ENCODE measurements around the gene GNL1. TPM values are rescaled to one million over a fixed set of nuclear protein-coding genes. Genes with fewer than 3 reads are reported as not detected.
"Not testable (repeated sequence)": the region's sequence is repeated elsewhere in the genome, so short reads cannot be mapped to it uniquely, and the experiment has no call there.

The GNL1 gene
- total RNA-seq, 1 experiment from 2014 or later, result 81.3 TPM

DNA sequence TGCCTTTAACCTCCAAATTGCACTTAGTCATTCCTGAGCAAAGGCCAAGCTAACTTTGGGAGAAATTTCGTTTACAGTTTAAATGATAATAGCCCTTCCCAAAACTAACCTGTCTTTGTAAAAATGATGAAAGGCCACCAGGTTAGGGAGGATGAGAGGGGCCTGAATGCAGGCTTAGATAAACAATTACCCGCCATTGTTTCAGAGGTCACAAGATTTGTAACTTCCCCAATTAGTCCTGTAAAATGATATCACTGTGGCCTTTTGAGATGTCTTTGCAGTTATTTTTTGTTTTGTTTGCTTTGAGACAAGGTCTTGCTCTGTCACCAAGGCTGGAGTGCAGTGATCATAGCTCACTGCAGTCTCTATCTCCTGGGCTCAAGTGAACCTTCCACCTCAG lies 26.3 kb downstream of the GNL1 start:
- CTCF ChIA-PET, result interaction anchor here (1.1 kb wide), 1 partner anchor 48 kb away, joined by 3 read pairs; no protein-coding TSS in a partner anchor
- Mint-ChIP-seq H3K27ac (ENCODE audit: unreplicated experiment) (no peak overlapping the region), H3K9me3 (ENCODE audit: low read depth, unreplicated experiment) (no peaks in the 10 kb centered on the region), H3K4me1 (ENCODE audit: low read depth, unreplicated experiment) (peaks cover 9% of the 10 kb centered on the region), H3K4me3 (ENCODE audit: low read depth, unreplicated experiment) (no peak overlapping the region), H3K36me3 (ENCODE audit: insufficient read depth, unreplicated experiment) (peaks cover 8% of the 10 kb centered on the region), H3K27me3 (ENCODE audit: unreplicated experiment) (no peaks in the 10 kb centered on the region)
- TF ChIP-seq, protein P1, sequence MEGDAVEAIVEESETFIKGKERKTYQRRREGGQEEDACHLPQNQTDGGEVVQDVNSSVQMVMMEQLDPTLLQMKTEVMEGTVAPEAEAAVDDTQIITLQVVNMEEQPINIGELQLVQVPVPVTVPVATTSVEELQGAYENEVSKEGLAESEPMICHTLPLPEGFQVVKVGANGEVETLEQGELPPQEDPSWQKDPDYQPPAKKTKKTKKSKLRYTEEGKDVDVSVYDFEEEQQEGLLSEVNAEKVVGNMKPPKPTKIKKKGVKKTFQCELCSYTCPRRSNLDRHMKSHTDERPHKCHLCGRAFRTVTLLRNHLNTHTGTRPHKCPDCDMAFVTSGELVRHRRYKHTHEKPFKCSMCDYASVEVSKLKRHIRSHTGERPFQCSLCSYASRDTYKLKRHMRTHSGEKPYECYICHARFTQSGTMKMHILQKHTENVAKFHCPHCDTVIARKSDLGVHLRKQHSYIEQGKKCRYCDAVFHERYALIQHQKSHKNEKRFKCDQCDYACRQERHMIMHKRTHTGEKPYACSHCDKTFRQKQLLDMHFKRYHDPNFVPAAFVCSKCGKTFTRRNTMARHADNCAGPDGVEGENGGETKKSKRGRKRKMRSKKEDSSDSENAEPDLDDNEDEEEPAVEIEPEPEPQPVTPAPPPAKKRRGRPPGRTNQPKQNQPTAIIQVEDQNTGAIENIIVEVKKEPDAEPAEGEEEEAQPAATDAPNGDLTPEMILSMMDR (IDR thresholded peaks at IDR 0.05; ENCODE audit: unreplicated experiment), result no peak
- no peak for DNase-seq
- BruUV-seq (replicated peaks), result no TSS peak
- intact Hi-C loops (cut with micrococcal nuclease; ENCODE audit: unreplicated experiment), result no loop called here

DNA sequence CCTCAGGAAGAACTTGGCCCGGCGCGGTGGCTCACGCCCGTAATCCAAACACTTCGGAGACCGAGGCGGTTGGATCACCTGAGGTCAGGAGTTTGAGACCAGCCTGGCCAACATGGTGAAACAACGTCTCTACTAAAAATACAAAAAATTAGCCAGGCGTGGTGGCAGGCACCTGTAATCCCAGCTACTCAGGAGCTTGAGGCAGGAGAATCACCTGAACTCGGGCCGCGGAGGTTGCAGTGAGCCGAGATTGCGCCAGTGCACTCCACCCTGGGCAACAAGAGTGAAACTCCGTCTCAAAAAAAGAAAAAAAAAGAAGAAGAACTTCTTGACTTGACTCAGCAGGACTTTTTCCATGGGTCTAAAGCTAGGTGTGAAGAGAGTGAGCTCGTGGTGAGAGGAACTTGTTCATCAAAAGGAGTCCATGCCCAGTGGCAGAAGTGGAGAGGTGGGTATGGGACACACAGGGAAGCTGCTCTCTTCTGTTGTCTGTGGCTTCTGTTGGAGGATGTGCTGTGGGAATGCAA lies 26.9 kb downstream of the GNL1 start:
- H3K4me1 Mint-ChIP-seq (ENCODE audit: low read depth, unreplicated experiment); BruUV-seq (replicated peaks); H3K9me3 Mint-ChIP-seq (ENCODE audit: low read depth, unreplicated experiment); H3K27me3 Mint-ChIP-seq (ENCODE audit: unreplicated experiment); intact Hi-C loops (cut with micrococcal nuclease; ENCODE audit: unreplicated experiment); DNase-seq; H3K36me3 Mint-ChIP-seq (ENCODE audit: insufficient read depth, unreplicated experiment); H3K4me3 Mint-ChIP-seq (ENCODE audit: low read depth, unreplicated experiment); H3K27ac Mint-ChIP-seq (ENCODE audit: unreplicated experiment): not testable (repeated sequence)
- CTCF ChIA-PET, result interaction anchor here (1.1 kb wide), 1 partner anchor 47 kb away, joined by 3 read pairs; no protein-coding TSS in a partner anchor

DNA sequence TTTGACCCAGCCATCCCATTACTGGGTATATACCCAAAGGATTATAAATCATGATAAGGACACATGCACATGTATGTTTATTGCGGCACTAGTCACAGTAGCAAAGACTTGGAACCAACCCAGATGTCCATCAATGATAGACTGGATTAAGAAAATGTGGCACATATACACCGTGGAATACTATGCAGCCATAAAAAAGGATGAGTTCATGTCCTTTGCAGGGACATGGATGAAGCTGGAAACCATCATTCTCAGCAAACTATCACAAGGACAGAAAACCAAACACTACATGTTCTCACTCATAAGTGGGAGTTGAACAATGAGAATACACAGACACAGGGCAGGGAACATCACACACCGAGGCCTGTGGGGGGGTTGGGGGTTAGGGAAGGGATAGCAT lies 29.8 kb downstream of the GNL1 start:
- BruUV-seq (replicated peaks); H3K9me3 Mint-ChIP-seq (ENCODE audit: low read depth, unreplicated experiment); intact Hi-C loops (cut with micrococcal nuclease; ENCODE audit: unreplicated experiment); H3K27me3 Mint-ChIP-seq (ENCODE audit: unreplicated experiment); H3K27ac Mint-ChIP-seq (ENCODE audit: unreplicated experiment); DNase-seq; H3K4me3 Mint-ChIP-seq (ENCODE audit: low read depth, unreplicated experiment); CTCF ChIA-PET; H3K36me3 Mint-ChIP-seq (ENCODE audit: insufficient read depth, unreplicated experiment): not testable (repeated sequence)
- peaks cover 21% of the 10 kb centered on the region for H3K4me1 Mint-ChIP-seq (ENCODE audit: low read depth, unreplicated experiment)

DNA sequence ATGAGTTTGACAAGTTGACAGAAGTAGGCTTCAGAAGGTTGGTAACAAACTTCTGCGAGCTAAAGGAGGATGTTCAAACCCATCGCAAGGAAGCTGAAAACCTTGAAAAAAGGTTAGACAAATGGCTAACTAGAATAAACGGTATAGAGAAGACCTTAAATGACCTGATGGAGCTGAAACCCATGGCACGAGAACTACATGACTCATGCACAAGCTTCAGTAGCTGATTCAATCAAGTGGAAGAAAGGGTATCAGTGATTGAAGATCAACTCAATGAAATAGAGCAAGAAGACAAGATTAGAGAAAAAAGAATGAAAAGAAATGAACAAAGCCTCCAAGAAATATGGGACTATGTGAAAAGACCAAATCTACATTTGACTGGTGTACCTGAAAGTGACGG lies 34.3 kb downstream of the GNL1 start:
- intact Hi-C loops (cut with micrococcal nuclease; ENCODE audit: unreplicated experiment); H3K4me3 Mint-ChIP-seq (ENCODE audit: low read depth, unreplicated experiment); H3K27me3 Mint-ChIP-seq (ENCODE audit: unreplicated experiment); H3K9me3 Mint-ChIP-seq (ENCODE audit: low read depth, unreplicated experiment); H3K27ac Mint-ChIP-seq (ENCODE audit: unreplicated experiment); DNase-seq; BruUV-seq (replicated peaks): not testable (repeated sequence)
- CTCF ChIA-PET, result interaction anchor here (0.8 to 1.0 kb wide), 3 partner anchors 10 to 40 kb away, joined by 3 read pairs; no protein-coding TSS in a partner anchor
- Mint-ChIP-seq H3K4me1 (ENCODE audit: low read depth, unreplicated experiment) (peaks cover 25% of the 10 kb centered on the region), H3K36me3 (ENCODE audit: insufficient read depth, unreplicated experiment) (peaks cover 10% of the 10 kb centered on the region)

DNA sequence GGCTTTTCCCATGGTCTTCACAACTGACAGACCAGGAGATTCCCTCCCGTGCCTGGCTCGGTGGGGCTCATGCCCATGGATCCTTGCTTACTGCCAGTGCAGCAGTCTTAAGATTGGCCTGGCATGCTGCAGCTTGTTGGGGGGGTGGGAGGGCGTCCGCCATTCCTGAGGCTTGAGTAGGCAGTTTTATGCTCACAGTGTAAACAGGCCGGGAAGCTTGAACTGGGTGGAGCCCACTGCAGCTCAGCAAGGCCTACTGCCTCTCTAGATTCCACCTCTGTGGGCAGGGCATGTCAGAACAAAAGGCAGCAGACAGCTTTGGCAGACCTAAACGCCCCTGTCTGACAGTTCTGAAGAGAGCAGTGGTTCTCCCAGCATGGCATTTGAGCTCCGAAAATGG lies 35.2 kb downstream of the GNL1 start:
- H3K27me3 Mint-ChIP-seq (ENCODE audit: unreplicated experiment); H3K9me3 Mint-ChIP-seq (ENCODE audit: low read depth, unreplicated experiment); BruUV-seq (replicated peaks); H3K4me3 Mint-ChIP-seq (ENCODE audit: low read depth, unreplicated experiment); H3K27ac Mint-ChIP-seq (ENCODE audit: unreplicated experiment); intact Hi-C loops (cut with micrococcal nuclease; ENCODE audit: unreplicated experiment): not testable (repeated sequence)
- CTCF ChIA-PET, result interaction anchor here (0.8 to 1.2 kb wide), 6 partner anchors 11 to 57 kb away, joined by 3 to 5 read pairs (median 3); no protein-coding TSS in a partner anchor
- H3K36me3 Mint-ChIP-seq (ENCODE audit: insufficient read depth, unreplicated experiment), result peaks cover 16% of the 10 kb centered on the region
- peak; percentile 71 for DNase-seq
- H3K4me1 Mint-ChIP-seq (ENCODE audit: low read depth, unreplicated experiment), result peaks cover 25% of the 10 kb centered on the region

DNA sequence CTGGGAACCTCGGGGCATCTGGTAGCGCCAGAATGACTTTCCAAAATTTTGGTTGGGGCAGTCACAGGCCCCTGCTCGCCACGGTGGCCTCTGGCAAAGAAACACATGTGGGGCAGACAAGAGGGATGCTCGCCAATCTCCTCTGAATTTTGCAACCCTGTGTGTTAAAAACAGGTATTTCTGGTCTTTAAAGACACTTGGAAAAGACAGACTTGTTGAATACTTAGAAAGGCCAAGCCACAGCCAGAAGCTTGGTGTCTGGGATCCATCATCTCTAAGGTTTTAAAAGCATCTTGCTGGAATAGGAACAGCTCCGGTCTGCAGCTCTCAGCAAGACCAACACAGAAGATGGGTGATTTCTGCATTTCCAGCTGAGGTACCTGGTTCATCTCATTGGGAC lies 35.8 kb downstream of the GNL1 start:
- H3K27me3 Mint-ChIP-seq (ENCODE audit: unreplicated experiment), result no peaks in the 10 kb centered on the region
- no TSS peak for BruUV-seq (replicated peaks)
- peaks cover 22% of the 10 kb centered on the region for H3K36me3 Mint-ChIP-seq (ENCODE audit: insufficient read depth, unreplicated experiment)
- peaks cover 25% of the 10 kb centered on the region for H3K4me1 Mint-ChIP-seq (ENCODE audit: low read depth, unreplicated experiment)
- no peak overlapping the region for H3K4me3 Mint-ChIP-seq (ENCODE audit: low read depth, unreplicated experiment)
- CTCF ChIA-PET, result interaction anchor here (1.1 to 1.2 kb wide), 3 partner anchors 21 to 57 kb away, joined by 3 to 5 read pairs (median 3); no protein-coding TSS in a partner anchor
- TF ChIP-seq, protein P1 (IDR thresholded peaks at IDR 0.05; ENCODE audit: unreplicated experiment), result no peak
- intact Hi-C loops (cut with micrococcal nuclease; ENCODE audit: unreplicated experiment), result no loop called here
- DNase-seq, result no peak
- H3K27ac Mint-ChIP-seq (ENCODE audit: unreplicated experiment), result no peak overlapping the region
- H3K9me3 Mint-ChIP-seq (ENCODE audit: low read depth, unreplicated experiment), result no peaks in the 10 kb centered on the region

DNA sequence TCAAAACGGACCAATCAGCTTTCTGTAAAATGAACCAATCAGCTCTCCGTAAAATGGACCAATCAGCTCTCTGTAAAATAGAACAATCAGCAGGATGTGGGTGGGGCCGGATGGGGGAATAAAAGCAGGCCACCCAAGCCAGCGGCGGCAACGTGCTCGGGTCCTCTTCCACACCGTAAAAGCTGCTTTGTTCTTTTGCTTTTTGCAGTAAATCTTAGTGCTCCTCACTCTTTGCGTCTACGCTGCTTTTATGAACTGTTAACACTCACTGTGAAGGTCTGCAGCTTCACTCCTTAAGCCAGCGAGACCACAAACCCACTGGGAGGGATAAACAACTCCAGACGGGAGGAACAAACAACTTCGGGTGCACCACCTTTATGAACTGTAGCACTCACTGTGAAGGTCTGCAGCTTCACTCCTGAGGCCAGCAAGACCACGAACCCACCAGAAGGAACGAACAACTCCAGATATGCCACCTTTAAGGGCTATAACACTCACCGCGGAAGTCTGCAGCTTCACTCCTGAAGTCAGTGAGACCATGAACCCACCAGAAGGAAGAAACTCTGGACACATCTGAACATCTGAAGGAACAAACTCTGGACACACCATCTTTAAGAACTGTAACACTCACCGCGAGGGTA lies 37.7 kb downstream of the GNL1 start:
- BruUV-seq (replicated peaks); DNase-seq; H3K27me3 Mint-ChIP-seq (ENCODE audit: unreplicated experiment); H3K4me3 Mint-ChIP-seq (ENCODE audit: low read depth, unreplicated experiment); H3K9me3 Mint-ChIP-seq (ENCODE audit: low read depth, unreplicated experiment); intact Hi-C loops (cut with micrococcal nuclease; ENCODE audit: unreplicated experiment); H3K27ac Mint-ChIP-seq (ENCODE audit: unreplicated experiment): not testable (repeated sequence)
- Mint-ChIP-seq H3K36me3 (ENCODE audit: insufficient read depth, unreplicated experiment) (peaks cover 25% of the 10 kb centered on the region), H3K4me1 (ENCODE audit: low read depth, unreplicated experiment) (peaks cover 25% of the 10 kb centered on the region)
- CTCF ChIA-PET, result interaction anchor here (0.9 kb wide), 1 partner anchor 14 kb away, joined by 3 read pairs; no protein-coding TSS in a partner anchor

DNA sequence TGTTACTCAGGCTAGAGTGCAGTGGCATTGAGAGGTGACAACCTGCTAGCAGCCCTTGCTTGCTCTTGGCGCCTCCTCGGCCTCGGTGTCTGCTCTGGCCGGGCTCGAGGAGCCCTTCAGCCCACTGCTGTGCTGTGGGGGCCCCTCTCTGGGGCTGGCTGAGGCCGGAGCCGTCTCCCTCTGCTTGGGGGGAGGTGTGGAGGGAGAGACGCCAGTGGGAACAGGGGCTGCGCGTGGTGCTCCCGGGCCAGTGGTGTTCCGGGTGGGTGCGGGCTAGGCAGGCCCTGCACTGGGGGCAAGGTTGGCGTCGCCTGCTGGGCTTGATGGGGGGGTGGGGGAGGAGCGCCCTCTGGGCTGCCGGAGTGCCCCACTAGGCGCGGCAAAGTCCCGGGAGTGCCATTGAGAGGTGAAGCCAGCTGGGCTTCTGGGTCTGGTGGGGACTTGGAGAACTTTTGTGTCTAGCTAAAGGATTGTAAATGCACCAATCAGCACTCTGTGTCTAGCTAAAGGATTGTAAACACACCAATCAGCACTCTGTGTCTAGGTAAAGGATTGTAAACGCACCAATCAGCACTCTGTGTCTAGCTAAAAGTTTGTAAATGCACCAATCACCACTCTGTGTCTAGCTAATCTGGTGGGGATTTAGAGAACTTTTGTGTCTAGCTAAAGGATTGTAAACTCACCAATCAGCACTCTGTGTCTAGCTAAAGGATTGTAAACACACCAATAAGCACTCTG lies 38.4 kb downstream of the GNL1 start:
- H3K27me3 Mint-ChIP-seq (ENCODE audit: unreplicated experiment); H3K27ac Mint-ChIP-seq (ENCODE audit: unreplicated experiment); BruUV-seq (replicated peaks); intact Hi-C loops (cut with micrococcal nuclease; ENCODE audit: unreplicated experiment); H3K9me3 Mint-ChIP-seq (ENCODE audit: low read depth, unreplicated experiment); H3K4me3 Mint-ChIP-seq (ENCODE audit: low read depth, unreplicated experiment); DNase-seq: not testable (repeated sequence)
- Mint-ChIP-seq H3K36me3 (ENCODE audit: insufficient read depth, unreplicated experiment) (peaks cover 25% of the 10 kb centered on the region), H3K4me1 (ENCODE audit: low read depth, unreplicated experiment) (peaks cover 25% of the 10 kb centered on the region)
- CTCF ChIA-PET, result interaction anchor here (0.9 kb wide), 1 partner anchor 14 kb away, joined by 3 read pairs; no protein-coding TSS in a partner anchor

Data from Calu3 (cell line).